Left lung (tissue), 10 donors: ENCODE results near the gene STAT1. TPM values are rescaled to one million over a fixed set of nuclear protein-coding genes. Genes with fewer than 3 reads are reported as not detected.

Experiments used
- ATAC-seq: fragments of 200-7000 bp; cut with Tn5 transposase; one replicate; pipeline ENCODE4 v1.9.1; 2020; ENCODE audit warnings: moderate library complexity
- DNase-seq, 4 donors: peaks; one replicate each; pipeline ENCODE4 v3.0.0-alpha.2; 2013 to 2020
- H3K27ac ChIP-seq, 2 donors: fragments of 200-600 bp; sonication (generic) in 1 of 2; one replicate each; pipeline versions ENCODE4 v1.5.0 to v1.8.0; 2020 to 2021
- H3K27me3 ChIP-seq, 2 donors: fragments of 200-600 bp; sonication (generic) in 1 of 2; one replicate each; pipeline versions ENCODE4 v1.5.0 to v1.8.0; 2020 to 2021
- H3K36me3 ChIP-seq, 2 donors: fragments of 200-600 bp; sonication (generic) in 1 of 2; one replicate each; pipeline versions ENCODE4 v1.5.0 to v1.8.0; 2020 to 2021
- H3K4me1 ChIP-seq, 2 donors: fragments of 200-600 bp; one replicate each; pipeline ENCODE4 v1.8.0; 2021
- H3K4me3 ChIP-seq, 2 donors: fragments of 200-600 bp; sonication (generic) in 1 of 2; one replicate each; pipeline versions ENCODE4 v1.5.0 to v1.8.0; 2020 to 2021; ENCODE audit warnings: mild to moderate bottlenecking in 1 of 2
- H3K9me3 ChIP-seq, 2 donors: fragments of 200-600 bp; sonication (generic) in 1 of 2; one replicate each; pipeline versions ENCODE4 v1.5.0 to v1.8.0; 2020 to 2021
- intact Hi-C, 2 donors: fragments of 100-400 bp; cut with DNase I; formaldehyde crosslinking; loops; one replicate each; pipeline versions ENCODE4 v1.11.2 to v1.14.2; 2022
- polyA plus RNA-seq, 6 donors: library from polyadenylated mRNA; unstranded; fragments of 120-200 nt; gene quantifications; one replicate each; pipeline ENCODE4 v1.2.1, GENCODE V29; 2013; ENCODE audit not compliant: insufficient read length in 6 of 6
- total RNA-seq, 2 donors: library from RNA; stranded (reverse); fragmentation: NEBNext Ultra II Directional; extraction: Animal tissue kit (Norgen Biotek cat#: 25700); gene quantifications; one replicate each; pipeline ENCODE4 v1.2.1, GENCODE V29; 2021
- TF ChIP-seq, protein P1 (sequence below), 2 donors: fragments of 200-600 bp; sonication (generic) in 1 of 2; IDR thresholded peaks; one replicate each; pipeline versions ENCODE4 v1.5.0 to v1.8.0; 2021; ENCODE audit warnings: antibody characterized with exemption in 2 of 2
- donor health status: DM: no; HTN: yes; CAD: no.
- donor health status: DM: no; HTN: no; CAD: no.

STAT1 gene
- total and polyA plus RNA-seq, 8 donors, result 54.0 to 144 (median 65.2) TPM

DNA sequence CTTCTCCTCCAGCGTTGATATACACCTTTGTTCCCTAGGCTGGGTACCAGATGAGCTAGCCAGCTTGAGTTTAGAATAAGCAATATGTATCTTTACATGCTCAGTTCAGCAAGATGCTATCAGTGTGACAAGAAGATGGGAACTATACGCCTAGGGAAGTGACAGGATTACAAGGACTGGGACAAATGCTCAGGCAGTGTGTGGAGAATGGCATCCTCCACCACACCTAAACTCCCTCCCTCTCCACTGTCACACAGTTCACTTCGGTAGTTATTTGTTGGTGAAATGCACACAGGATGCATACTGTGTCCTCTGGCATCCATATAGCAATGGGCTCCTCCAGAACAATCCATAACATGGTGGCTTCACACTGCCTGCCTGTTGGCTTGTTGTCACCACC, 7.7 kb downstream of the STAT1 start:
- peaks cover 4 to 20% of the 10 kb centered on the region in 2 donors for H3K4me1 ChIP-seq
- H3K27me3 ChIP-seq, result no peaks in the 10 kb centered on the region
- TF ChIP-seq, protein P1, sequence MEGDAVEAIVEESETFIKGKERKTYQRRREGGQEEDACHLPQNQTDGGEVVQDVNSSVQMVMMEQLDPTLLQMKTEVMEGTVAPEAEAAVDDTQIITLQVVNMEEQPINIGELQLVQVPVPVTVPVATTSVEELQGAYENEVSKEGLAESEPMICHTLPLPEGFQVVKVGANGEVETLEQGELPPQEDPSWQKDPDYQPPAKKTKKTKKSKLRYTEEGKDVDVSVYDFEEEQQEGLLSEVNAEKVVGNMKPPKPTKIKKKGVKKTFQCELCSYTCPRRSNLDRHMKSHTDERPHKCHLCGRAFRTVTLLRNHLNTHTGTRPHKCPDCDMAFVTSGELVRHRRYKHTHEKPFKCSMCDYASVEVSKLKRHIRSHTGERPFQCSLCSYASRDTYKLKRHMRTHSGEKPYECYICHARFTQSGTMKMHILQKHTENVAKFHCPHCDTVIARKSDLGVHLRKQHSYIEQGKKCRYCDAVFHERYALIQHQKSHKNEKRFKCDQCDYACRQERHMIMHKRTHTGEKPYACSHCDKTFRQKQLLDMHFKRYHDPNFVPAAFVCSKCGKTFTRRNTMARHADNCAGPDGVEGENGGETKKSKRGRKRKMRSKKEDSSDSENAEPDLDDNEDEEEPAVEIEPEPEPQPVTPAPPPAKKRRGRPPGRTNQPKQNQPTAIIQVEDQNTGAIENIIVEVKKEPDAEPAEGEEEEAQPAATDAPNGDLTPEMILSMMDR (IDR thresholded peaks at IDR 0.05), result no peak
- H3K36me3 ChIP-seq, result peaks cover 0 to 96% of the 10 kb centered on the region in 2 donors
- H3K4me3 ChIP-seq, result no peak overlapping the region
- DNase-seq (no peak), ATAC-seq (no peak)
- intact Hi-C loops, result no loop called here
- H3K9me3 ChIP-seq, result no peaks in the 10 kb centered on the region
- H3K27ac ChIP-seq, result no peak overlapping the region

DNA sequence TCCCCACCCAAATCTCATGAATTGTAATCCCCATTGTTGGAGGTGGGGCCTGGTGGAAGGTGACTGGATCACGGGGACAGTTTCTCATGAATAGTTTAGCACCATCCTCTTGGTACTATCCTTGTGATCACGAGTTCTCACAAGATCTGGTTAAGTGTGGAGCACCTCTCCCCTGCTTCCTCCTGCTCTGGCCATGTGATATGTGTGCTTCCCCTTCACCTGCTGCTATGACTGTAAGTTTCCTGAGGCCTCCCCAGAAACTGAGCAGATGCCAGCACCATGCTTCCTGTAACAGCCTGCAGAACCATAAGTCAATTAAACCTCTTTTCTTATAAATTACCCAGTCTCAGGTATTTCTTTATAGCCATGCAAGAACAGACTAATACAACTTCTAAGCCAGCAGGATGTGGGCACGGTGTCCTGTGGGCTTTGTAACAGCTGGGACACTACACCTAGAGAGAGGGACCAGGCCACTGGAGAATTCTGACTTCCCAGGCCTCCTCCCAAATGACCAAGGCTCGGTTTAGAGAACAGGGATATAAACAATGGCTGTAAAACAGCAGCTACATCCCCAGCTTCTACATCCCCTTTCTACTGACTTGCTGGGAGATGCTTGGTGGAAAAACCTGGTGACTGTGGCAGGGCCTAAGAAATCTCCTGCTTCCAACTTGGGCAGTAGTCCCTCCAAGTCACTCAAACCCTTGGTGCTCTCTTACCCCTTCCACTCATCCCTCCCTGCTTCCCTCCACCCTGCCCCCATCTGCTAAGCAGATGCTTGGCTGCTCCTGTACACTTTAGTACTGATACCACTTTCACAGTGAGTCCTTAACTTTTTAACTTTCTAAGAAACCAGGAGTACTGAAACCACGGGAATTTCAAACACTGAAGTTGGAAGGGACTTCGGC, 10.3 kb downstream of the STAT1 start:
- ATAC-seq, result no peak
- Histone ChIP-seq H3K27ac (no peak overlapping the region), H3K4me1 (peaks cover 0 to 2% of the 10 kb centered on the region in 2 donors), H3K4me3 (no peak overlapping the region), H3K27me3 (no peaks in the 10 kb centered on the region), H3K36me3 (peaks cover 0 to 100% of the 10 kb centered on the region in 2 donors), H3K9me3 (no peaks in the 10 kb centered on the region)
- intact Hi-C loops, result no loop called here
- TF ChIP-seq, protein P1 (IDR thresholded peaks at IDR 0.05), result no peak
- no peak for DNase-seq

DNA sequence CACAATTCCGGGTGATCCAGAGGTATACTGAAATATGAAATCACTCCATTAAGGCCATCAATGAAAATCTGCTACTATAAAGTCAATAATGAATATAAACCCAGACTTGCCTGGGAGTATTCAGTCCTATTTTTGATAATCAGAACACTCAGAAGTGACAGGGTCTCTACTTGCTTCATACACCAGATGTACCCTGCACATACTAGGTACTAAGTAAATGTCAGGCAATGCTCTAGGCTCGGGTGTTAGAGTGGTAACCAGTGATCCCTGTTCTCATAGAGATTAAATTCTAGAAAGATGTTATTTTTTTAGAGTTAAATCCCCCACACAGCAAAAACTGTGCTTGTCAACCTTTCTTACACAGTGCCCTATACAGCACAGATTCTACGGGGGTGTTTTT, 12.3 kb downstream of the STAT1 start:
- Histone ChIP-seq H3K4me1 (peaks cover 0 to 7% of the 10 kb centered on the region in 2 donors), H3K27ac (peak overlapping the region; percentile 11 to 27), H3K36me3 (peaks cover 0 to 100% of the 10 kb centered on the region in 2 donors), H3K4me3 (no peak overlapping the region), H3K27me3 (no peaks in the 10 kb centered on the region), H3K9me3 (no peaks in the 10 kb centered on the region)
- ATAC-seq, result no peak
- no peak for DNase-seq
- intact Hi-C loops, result no loop called here
- TF ChIP-seq, protein P1 (IDR thresholded peaks at IDR 0.05), result no peak

DNA sequence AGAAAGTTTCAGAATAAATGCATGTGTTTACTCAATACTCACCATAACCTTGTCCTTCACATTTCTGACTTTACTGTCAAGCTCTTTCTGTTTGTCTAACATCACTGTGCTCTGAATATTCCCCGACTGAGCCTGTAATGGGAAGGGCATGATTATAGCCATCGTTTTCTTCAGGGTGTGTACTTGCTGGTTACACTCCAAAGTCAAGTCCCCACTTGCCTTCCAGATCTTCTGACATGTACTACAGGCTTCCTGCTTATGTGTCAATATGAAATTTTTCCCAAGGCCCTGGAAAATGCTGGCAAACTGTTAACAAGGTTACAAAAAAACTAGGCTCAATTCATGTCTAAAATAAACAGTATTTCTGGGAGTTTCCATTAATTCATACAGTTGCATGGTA, 12.9 kb downstream of the STAT1 start:
- intact Hi-C loops, result no loop called here
- no peaks in the 10 kb centered on the region for H3K27me3 ChIP-seq
- H3K36me3 ChIP-seq, result peaks cover 0 to 100% of the 10 kb centered on the region in 2 donors
- H3K9me3 ChIP-seq, result no peaks in the 10 kb centered on the region
- peak; percentile 70 for ATAC-seq
- peaks cover 0 to 7% of the 10 kb centered on the region in 2 donors for H3K4me1 ChIP-seq
- no peak overlapping the region for H3K4me3 ChIP-seq
- DNase-seq, result no peak
- TF ChIP-seq, protein P1 (IDR thresholded peaks at IDR 0.05), result no peak
- peak overlapping the region; percentile 11 to 27 for H3K27ac ChIP-seq

DNA sequence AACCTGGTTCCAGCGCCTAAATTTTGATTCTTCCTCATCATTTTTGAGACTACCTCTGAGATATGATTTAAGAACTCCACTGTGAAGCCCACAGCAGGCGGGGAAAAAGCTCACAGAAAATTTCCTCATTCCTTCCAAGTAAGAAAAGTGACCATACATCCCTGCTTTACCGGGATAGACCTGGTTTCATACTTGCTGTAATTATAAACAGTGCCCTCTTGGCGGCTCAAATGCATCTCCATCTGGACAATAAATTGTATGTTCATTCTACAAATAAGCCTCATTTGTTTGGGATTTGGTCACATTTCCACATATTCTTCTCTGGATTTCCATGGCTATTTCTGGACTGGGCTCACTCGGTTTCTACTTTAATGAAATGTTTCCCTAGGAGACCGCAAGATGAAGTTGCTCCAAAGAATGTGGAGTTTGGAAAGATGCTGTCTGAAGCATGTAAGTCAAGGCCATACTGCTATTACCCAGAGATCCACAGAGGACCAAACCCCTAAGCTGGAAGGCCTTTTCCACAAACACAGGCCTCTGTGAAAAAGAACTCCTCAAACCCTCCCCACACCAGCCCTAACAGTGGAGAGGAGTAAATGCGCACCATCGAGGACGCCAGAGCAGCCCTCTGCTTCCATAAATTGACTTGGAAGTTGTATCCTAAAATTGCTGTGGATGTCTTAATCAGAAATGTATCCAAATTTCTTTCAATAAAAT, 13.9 kb downstream of the STAT1 start:
- TF ChIP-seq, protein P1 (IDR thresholded peaks at IDR 0.05), result no peak
- DNase-seq (no peak), ATAC-seq (no peak)
- intact Hi-C loops, result no loop called here
- Histone ChIP-seq H3K27ac (peak overlapping the region in 1 of 2 donors; percentile 11), H3K27me3 (no peaks in the 10 kb centered on the region), H3K4me1 (peaks cover 0 to 7% of the 10 kb centered on the region in 2 donors), H3K4me3 (no peak overlapping the region), H3K9me3 (no peaks in the 10 kb centered on the region), H3K36me3 (peaks cover 0 to 100% of the 10 kb centered on the region in 2 donors)
